CD4-positive, alpha-beta T cell treated with Interferon alpha-2 for 1 hour (primary cell): ENCODE data around the gene NAA50.

Experiments used
- DNase-seq, 2 donors: peaks; one replicate each; pipeline ENCODE4 v3.0.0-alpha.2; 2020 to 2022

Gene NAA50

DNA sequence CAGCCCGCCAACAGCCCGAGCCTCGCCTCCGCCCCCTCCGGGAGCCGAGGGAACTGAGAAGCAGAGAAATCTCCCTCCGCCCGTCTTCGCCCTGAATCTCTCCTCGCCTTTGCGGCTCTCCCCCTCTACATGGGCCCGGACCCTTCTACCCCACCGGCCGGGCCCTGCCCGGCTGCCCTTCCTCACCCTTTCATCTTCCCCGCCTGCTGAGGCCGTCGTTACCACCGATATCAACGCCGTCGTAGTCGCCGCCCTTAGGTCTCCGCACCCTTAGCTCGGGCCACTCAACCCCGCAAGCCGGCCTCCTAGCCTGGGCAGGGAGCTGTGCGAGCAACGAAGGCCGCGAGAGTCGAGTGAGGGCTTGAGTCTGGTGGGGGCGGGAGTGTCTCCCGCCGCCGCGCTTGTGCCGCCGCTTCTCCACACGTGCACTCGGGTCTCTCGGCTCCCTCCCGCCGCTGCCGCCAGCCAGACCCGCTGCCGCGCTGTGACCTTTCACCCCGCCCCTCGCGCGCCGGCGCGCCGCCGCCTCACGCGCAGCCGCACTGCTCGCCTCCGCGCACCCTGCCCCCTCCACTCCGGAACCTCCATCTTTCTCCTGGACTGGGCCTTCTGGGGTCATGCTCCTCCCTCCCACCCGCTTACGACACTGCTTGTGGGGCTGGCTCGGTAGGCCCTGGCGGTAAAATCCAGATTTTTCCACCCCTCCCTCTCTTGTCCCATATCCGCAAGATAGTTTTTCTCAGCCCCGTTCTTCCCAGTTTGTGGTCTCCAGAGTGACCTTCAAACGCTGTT lies at the start of gene NAA50:
NAA50 (minus strand) TSS at position 494 of the 792 bp plus-strand sequence; CDS start at position 194, 300 bp downstream.
- DNase-seq, result peak; percentile 95 to 96

DNA sequence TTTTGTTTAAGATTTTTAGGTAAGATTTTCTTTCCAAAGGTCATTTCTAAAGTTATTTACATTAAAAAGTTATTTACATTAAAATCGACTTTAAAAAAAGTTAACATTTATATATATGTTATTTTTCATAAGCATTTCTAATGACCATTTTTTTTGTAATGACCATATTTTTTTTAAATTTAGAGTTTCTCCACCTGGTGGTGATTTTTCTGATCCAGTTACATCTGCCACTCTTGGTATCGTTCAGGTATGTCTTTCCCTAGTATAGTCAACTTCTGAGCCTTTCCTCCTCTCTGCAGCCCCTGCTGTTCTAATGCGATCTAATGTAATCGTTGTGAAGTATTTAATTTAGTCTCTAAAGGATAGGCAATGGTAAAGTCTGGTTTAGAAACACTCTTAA lies 49.6 kb upstream of the NAA50 start:
- no peak for DNase-seq

DNA sequence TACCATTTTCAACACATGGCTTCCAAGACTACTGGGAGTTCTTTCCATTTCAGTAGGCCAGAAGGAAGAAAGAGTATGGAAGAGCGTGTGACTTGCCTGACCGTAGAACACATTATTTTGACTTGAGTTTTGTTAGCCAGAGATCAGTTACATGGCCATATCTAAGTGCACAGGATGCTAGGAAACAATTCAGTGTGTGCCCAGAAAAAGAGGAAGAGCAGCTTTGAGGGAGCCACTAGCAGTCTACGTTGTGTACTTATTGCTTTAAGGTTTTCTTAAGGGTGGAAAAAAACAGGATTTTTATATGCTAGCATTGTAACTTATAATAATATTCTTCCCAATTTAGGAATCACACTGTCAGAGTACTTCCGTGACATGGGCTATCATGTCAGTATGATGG lies 48.5 kb upstream of the NAA50 start:
- DNase-seq, result no peak

DNA sequence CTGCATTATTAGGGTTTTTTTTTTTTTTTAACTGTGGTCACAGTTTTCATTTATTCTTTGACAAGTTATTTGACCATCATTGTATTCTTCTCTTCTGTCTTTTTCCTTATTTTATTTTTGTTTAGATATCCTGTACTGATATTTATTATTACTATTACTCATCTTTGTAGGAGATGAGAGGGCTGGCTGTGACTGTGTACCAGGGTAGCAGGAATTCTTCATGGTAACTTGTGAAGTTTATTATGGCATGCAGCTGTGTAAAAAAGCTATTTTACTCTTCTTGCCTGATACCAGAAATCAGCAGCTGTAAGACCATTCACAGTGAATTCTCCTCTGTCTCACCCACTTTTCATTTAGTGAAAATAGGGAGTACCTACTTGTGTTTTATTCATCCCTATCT lies 45.3 kb upstream of the NAA50 start:
- DNase-seq, result no peak

DNA sequence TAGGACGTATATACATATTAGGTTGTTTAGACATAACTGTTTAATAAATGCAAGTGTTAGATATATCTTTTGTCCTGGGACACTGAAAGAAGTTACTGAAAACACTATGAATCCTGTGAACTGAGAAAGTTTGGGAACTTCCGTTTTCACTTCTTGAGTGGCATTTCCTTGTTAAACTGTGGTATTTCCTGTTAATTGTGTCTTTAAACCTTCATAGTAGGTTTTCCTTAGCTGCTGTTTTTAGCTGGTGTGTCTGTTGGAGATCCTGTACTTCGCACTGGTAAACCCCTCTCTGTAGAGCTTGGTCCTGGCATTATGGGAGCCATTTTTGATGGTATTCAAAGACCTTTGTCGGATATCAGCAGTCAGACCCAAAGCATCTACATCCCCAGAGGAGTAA lies 37.9 kb upstream of the NAA50 start:
- no peak for DNase-seq

DNA sequence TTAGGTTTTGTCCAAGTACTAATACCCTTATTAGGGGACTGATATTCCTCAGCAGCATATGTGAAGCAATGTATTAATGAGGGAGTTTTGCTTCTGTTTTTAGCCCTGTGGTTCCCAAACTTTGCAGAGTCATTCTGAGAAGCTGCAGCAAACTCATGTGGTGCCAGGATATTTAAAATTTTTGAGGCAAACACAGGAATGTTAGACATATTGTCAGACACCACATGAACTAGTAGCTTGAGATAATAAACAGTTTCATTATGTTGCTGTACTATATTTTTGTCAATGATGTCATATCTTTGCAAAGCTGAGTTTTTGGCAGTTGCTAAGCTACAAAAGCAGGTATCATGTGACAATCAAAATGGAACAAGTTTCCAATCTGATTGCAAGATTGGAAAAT lies 37.4 kb upstream of the NAA50 start:
- DNase-seq, result no peak

DNA sequence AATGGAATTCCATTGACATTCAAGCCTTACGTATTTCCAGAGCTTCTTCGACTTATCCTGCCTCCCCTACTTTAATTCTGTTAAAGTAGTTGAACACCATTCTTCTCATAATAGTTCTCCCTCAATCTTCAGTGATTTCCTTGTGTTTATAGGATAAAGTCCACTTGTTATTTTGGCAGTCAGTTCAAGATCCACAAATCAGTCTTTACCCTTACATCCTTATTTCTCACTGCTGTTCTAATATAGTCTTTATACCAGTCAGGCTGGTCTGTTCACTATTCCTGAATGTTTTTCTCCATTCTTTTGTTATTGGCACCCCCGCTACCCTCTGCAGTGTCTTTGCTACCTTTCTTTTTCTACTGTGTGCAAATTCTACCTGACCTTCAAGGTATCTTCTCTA lies 30.5 kb upstream of the NAA50 start:
- no peak for DNase-seq

DNA sequence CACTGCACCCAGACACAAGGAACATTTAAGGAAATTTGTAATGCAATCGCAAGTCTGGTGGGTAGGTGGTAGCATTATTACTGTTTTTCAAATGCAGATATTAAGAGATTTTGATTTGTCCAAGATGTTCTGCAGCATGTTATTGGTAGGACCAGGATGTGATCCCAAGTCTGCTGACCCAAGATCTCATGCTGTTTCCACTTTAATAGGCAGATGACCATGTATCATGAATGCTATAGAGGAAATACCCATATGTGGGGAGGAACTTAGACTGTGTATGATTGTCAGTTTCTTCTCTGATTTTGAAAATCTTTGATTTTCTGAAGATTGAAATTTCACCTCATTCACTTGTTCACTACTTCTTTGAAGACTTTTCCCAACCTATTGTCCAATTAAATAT lies 29.5 kb upstream of the NAA50 start:
- no peak for DNase-seq

DNA sequence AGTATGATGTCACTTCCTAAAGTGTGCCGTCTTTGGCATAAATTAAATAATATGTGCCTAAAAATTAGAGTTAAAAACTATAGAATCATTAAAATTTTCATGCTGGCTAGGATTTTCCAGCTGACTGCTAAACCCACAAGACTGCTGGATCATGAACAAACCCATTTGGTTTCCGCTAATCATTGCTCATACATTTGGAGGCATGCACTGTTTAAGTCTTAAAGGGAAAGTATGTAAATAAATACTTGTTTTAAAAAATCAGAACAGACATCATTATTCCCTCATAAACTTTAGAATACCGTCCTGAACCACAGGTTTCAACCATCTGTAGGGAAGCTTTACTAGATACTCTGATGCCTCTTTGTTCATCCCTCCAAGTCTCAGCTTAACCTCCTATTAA lies 27.3 kb upstream of the NAA50 start:
- no peak for DNase-seq

DNA sequence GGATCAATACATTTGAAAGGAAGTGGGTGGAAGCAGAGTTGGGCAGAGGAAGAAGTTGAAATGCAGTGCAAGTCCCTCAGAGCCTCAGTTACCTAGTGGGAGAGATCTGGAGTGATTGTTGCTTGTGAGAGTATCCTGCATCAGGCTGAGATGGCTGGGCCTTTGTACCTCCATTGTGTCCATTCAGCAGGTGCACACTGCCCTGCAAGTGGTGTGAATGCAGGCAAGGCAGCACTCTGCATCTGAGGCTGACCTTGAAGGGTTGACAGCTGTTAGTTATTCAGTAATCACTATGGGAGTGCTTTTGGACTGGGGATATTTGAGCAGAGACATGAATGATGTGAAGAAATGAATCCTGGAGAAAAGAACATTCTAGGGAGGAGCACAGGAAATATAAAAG lies 25.9 kb upstream of the NAA50 start:
- no peak for DNase-seq

DNA sequence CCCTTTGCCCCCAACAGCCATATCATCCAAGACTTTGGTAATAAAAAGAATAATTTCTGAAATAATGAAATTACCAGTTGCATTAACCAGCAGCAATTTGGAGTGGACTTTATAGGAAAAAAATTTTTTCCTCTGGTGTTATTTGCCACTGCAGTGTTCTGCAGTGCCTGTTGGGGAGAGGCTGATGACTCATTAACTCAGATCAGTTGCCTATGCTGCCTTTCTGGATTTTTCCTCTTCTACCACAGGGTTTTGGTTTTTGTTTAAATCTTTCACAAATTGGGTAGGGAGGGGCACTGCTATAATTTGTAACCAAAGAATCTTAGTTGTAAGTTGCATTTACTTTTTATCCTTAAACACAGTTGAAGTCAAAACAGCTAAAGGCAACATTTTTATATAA lies 23.5 kb upstream of the NAA50 start:
- no peak for DNase-seq

DNA sequence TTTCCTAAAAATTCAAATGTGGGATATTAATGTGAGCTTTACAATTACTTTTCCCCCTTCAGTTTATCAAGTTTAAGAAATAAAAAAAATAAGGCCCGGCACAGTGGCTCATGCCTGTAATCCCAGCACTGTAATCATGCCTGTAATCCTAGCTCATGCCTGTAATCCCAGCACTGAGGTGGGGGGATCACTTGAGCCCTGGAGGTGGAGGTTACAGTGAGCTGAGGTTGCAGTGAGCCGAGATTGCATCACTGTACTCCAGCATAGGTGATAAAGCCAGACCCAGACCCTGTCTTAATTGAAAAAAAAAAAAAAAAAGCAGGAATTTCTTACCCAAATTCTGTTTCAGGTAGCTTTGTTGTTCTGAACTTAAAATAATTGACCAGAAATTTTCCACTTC lies 18.6 kb upstream of the NAA50 start:
- no peak for DNase-seq

DNA sequence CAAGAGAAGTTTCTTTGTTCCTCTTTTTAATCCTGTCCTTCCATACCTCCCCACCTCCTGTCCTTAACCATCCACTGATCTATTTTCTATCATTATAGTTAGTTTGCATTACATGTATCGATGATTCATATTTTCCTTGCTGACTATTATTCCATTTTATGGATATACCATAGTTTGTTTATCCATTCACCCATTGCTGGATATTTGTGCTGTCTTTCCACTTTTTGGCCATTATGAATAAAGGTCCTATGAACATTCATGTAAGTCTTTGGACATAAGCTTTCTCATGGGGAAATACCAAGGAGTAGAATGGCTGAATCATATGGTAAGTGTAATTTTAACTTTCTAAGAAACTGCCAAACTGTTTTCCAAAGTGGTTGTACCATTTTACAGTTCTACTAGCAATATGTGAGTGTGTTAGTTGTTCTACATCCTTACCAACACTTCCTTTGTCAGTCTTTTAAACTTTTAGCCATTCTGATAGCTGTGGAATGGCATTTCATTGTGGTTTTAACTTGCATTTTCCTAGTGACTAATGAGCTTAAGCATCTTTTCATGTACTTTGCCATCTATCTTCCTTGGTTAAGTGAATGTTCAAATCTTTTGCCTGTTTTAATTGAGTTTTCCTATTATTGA lies 12.5 kb upstream of the NAA50 start:
- DNase-seq, result no peak

DNA sequence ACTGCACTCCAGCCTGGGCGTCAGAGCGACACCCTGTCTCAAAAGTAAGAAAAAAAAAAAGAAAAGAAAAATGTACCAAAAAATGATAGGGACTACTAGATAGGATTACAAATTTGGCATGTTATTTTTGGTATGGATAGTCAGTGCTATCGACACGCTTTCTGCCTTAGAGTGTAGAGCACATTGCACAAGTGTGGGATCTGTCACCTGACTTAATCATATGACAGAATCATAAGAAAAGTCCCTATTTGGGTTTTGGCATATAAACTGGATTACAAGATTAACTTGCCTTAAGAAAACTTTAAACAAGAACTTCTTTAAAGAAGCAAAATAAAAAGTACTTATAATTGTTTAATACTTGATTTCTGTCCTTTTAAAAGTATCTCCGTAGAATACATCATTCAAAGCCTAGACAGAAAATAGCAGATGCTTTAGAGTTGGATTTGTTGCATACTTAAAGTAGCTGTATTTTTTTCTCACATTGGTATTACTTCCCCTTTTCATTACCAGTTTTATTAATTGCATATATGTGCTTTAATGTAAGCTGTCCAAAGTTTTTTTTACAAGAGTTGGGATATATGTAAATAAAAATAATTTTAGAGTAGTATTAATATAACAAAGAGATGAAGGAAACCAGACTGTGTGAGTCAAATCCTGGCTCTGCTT lies 8.6 kb upstream of the NAA50 start:
- no peak for DNase-seq

DNA sequence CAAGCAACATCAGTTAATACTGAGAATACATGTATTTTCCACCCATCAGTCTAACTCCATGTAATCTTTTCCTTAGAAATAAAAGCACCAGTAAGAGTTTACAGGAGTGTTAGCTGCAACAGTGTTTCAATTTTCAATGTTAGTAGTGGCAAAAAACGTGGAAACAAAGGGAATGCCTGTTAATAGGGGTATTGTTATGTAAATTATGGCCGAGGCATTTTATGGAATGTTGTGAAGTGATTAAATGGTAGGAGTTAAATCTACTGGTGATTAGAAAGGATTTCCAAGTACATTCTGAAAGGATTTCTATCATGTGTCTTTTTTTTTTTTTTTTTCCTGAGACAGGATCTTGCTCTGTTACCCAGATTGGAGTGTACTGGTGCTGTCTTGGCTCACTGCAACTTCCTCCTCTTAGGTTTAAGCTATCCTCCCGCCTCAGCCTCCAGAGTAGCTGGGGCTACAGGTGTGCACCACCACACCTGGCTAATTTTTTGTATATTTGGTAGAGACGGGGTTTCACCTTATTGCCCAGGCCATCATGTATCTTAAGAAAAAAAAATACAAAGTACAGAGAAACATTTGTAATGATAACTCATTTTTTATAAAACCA lies 7.4 kb upstream of the NAA50 start:
- DNase-seq, result no peak

DNA sequence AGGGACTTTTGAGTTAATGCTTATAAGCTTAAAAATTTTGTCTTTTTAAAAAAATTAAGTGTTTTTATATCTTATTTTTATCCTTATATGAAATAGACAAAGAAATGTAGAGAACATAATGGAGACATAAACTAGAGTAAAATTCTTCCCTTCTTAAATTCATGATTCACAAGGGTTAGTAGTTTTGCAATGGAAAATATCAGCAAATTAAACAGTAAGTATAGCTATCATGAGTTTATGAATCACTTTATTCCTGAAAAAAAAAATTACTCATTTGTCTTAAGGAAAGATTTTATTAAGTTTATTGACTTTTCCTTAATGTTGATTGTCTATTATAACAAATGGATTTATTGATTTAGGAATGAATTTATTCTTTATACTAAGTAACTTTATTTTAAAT lies 5.1 kb upstream of the NAA50 start:
- DNase-seq, result no peak

DNA sequence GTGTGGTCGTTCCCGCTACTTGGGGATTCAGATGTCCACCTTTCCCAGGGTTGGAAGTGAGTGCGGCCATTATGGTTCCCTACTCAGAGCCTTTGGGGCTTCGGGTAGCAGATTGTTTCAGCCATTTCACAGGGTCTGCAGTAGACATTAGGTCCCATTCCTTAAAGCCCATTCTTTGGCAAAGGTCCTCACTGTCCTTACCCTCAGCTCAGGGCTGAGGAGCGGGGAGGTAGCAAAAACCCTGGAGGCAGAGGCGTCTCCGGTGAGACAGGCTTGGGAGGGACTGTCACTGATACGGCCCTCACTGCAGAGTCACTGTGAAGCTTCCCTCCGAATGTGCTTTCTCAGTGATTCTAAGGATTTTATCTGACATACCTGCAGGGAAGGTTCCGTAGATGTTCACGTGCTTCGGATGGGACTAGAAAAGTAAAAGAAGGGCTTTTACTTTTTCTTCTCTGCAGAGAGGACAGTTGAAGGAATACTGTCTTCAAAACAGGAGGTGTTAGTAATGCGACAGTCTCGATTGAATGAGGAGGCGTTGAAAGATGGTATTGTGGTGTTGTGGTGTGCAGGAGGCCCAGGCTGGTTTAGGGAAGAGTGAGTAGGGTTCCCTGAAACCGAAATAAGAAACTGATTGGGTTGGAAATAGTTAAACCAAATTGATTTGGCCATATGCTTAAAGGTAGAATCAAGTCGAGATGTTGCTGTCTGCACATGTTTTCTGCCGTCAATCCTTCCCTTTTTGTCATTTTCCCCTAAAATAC lies 1.4 kb upstream of the NAA50 start:
- DNase-seq, result peak in 1 of 2 donors; percentile 34

DNA sequence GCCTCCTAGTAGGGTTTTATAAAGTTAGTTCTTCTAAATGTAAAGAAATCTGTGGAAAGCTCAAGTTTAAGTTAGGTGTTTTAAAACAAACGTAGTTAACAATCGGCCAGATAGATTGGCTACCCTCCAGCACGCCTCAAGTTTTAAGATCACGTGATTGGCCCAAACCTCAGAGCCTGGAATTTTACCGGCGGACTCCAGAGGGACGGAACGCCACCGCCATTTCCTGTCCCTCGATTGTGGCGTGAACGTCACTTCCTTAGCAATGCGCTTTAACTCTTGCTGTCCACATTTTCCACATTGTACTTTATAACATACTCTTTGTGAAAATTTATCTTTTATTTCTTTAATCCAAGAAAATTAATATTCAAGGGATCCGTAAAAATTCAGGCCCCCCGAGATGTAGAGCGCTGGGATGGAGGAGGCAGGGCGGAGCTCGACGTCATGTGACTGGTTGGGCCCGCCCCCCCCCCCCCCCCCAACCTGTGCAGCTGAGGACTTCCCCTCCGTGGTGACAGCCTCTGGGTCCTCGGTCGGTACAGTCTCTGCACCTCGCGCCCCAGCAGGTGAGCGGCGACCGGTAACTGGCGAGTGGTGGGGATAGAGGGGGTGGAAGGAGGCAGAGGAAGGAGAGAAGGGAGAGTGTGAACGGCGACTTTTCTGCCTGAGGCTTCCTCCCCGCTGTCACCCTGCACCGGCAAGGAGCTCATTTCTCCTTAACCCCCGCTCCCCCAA lies 666 bp upstream of the NAA50 start, which contains the start of gene ATP6V1A:
ATP6V1A (plus strand) TSS at position 488 of the 735 bp plus-strand sequence. CDS start 31,719 bp downstream, outside the sequence.
- peak; percentile 88 to 90 for DNase-seq

DNA sequence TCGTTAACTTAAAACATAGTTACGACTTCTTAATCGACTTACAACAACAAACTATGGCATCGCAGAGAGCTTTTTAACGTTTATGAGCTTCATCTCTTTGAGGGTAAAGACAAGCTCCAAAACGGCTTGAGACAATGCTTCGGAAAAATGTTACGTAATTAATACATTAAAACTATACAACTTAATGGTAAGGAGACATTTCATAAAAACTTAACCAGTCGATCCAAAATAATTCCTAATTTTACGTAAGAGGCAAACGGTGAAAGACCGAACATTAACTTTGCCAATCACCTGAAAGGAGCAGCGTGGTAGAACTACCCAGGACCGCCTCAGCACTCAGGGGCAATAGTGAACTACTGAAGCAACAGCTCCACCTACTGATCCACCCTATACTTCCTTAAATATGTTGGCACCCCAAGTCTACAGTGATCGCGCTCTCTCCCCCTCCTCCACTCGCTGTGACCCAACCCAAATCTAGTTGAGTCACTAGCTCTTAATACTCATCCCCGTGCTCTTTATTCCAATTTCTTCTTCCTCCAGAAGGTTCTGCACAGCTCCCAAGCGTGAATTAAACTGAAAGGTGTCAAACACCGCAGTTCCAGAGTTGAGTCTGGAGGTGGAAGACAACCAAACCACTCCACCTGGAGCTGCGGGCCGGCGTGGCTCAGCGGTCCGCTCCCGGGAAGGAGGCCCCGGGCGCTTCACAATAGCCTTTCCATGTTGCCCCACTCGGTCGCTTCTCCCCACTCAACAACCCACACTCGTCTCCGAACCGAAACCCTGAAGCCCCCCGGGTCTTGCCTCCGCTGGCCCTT lies 901 bp downstream of the NAA50 start:
- DNase-seq, result peak; percentile 85 to 90

DNA sequence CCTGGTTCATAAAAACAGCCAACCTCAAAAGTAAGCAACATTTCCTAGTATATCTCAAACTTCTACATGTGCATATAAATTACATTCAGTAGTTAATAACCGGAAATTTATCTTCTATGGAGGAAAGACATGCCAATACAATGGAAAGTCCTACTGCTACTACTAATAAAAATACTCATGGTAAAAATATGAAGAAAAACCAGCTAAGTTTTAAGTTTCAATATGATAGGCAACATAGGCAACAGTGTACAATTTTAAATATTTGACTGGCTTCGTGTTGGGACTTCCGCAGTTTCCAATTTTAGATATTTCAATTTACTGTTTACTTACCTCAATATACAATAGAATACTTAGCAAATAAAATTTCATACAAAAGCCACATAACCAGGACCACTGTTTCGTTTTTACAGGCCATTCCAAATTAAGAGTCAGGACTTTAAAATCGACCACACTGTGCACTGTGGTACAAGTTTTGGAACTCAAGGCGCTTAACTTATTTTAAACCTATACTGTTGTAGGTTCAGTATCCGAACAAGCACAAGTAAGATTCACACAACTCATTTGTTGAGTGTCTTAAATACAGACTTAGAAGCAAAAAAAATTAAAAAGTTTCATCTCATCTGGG lies 2.9 kb downstream of the NAA50 start:
- DNase-seq, result peak in 1 of 2 donors; percentile 53

DNA sequence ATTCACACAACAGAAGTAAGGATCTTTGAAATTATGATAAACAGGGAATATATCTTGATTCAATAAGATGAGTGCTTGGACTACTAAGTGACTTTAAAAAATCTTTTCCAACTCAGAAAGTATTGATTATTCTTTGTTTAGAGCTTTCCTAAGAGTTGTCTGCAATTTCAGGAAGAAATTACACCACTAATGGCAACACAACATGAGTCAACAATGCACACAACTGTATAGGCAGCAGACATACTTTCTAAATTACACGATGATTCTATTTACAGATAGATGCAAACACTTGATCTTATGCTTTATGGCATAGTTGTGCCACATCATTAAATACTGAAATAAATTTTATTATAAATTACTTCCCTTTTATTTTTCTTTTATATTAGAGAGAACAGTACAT lies 4.4 kb downstream of the NAA50 start:
- no peak for DNase-seq
